ENCODE data around the gene CDC20.

Gene CDC20

GRCh38 chr1:43373066-43373940 lies 14.5 kb downstream of the CDC20 start:
- Histone ChIP-seq H3K4me1 (ENCODE audit: low read depth, poor library complexity, severe bottlenecking) (peaks cover 5% of the 10 kb centered on the region), H3K9ac (no peak overlapping the region), H2AFZ (ENCODE audit: low read depth) (no peak overlapping the region)

GRCh38 chr1:43376723-43377235 lies 18.0 kb downstream of the CDC20 start:
- Histone ChIP-seq H3K27ac (no peak overlapping the region), H4K20me1 (ENCODE audit: insufficient read depth) (no peaks in the 10 kb centered on the region), H3K27me3 (ENCODE audit: insufficient read depth, low read depth) (no peaks in the 10 kb centered on the region), H3K4me2 (no peak overlapping the region), H3K79me2 (ENCODE audit: insufficient read depth, low read depth) (no peaks in the 10 kb centered on the region), H3K4me3 (IDR thresholded peaks at IDR 0.05; ENCODE audit: insufficient read depth, low read depth, low read length) (no peak overlapping the region), H3K36me3 (ENCODE audit: insufficient read depth) (no peaks in the 10 kb centered on the region), H2AFZ (ENCODE audit: low read depth) (no peak overlapping the region), H3K4me1 (ENCODE audit: low read depth, poor library complexity, severe bottlenecking) (no peaks in the 10 kb centered on the region), H3K9ac (no peak overlapping the region)
- TF ChIP-seq CTCF (conservative IDR thresholded peaks at IDR 0.05; ENCODE audit: low read depth, low read length) = no peak

More at GRCh38 chr1:43373066-43373940, 14.5 kb downstream of the CDC20 start:
- no peak overlapping the region for H3K4me3 ChIP-seq (IDR thresholded peaks at IDR 0.05; ENCODE audit: insufficient read depth, low read depth, low read length)
- no peaks in the 10 kb centered on the region for H3K27me3 ChIP-seq (ENCODE audit: insufficient read depth, low read depth)
- H3K4me2 ChIP-seq = no peak overlapping the region
- no peak for TF ChIP-seq CTCF (conservative IDR thresholded peaks at IDR 0.05; ENCODE audit: low read depth, low read length)
- no peaks in the 10 kb centered on the region for H3K36me3 ChIP-seq (ENCODE audit: insufficient read depth)
- H3K79me2 ChIP-seq (ENCODE audit: insufficient read depth, low read depth) = peaks cover 9% of the 10 kb centered on the region; the same call in 1 of the 2 replicates
- H4K20me1 ChIP-seq (ENCODE audit: insufficient read depth) = no peaks in the 10 kb centered on the region
- no peak overlapping the region for H3K27ac ChIP-seq

GRCh38 chr1:43377831-43378230 lies 19.1 kb downstream of the CDC20 start:
- H2AFZ ChIP-seq (ENCODE audit: low read depth) = no peak overlapping the region
- no peak for TF ChIP-seq CTCF (conservative IDR thresholded peaks at IDR 0.05; ENCODE audit: low read depth, low read length)
- no peaks in the 10 kb centered on the region for H3K79me2 ChIP-seq (ENCODE audit: insufficient read depth, low read depth)
- H3K27me3 ChIP-seq (ENCODE audit: insufficient read depth, low read depth) = no peaks in the 10 kb centered on the region
- H3K4me1 ChIP-seq (ENCODE audit: low read depth, poor library complexity, severe bottlenecking) = no peaks in the 10 kb centered on the region
- H3K9ac ChIP-seq = no peak overlapping the region
- no peak overlapping the region for H3K27ac ChIP-seq
- no peaks in the 10 kb centered on the region for H4K20me1 ChIP-seq (ENCODE audit: insufficient read depth)
- no peaks in the 10 kb centered on the region for H3K36me3 ChIP-seq (ENCODE audit: insufficient read depth)
- H3K4me2 ChIP-seq = no peak overlapping the region
- no peak overlapping the region for H3K4me3 ChIP-seq (IDR thresholded peaks at IDR 0.05; ENCODE audit: insufficient read depth, low read depth, low read length)

GRCh38 chr1:43379476-43379875 lies 20.7 kb downstream of the CDC20 start:
- Histone ChIP-seq H3K36me3 (ENCODE audit: insufficient read depth) (no peaks in the 10 kb centered on the region; the same call in 1 of the 2 replicates), H3K27ac (no peak overlapping the region), H3K27me3 (ENCODE audit: insufficient read depth, low read depth) (no peaks in the 10 kb centered on the region), H4K20me1 (ENCODE audit: insufficient read depth) (no peaks in the 10 kb centered on the region), H2AFZ (ENCODE audit: low read depth) (no peak overlapping the region), H3K4me1 (ENCODE audit: low read depth, poor library complexity, severe bottlenecking) (no peaks in the 10 kb centered on the region), H3K79me2 (ENCODE audit: insufficient read depth, low read depth) (no peaks in the 10 kb centered on the region), H3K4me3 (IDR thresholded peaks at IDR 0.05; ENCODE audit: insufficient read depth, low read depth, low read length) (no peak overlapping the region), H3K9ac (no peak overlapping the region), H3K4me2 (no peak overlapping the region)
- TF ChIP-seq CTCF (conservative IDR thresholded peaks at IDR 0.05; ENCODE audit: low read depth, low read length) = no peak
